ELF-1 (cell line): Measurements from ENCODE around the gene USP36.
"Not testable (repeated sequence)": the region's sequence is repeated elsewhere in the genome, so short reads cannot be mapped to it uniquely, and the experiment has no call there.

Experiments used
- DNase-seq: peaks from one replicate; pipeline ENCODE4 v3.0.0-alpha.2; 2016; ENCODE audit warnings: low read depth, low spot score

USP36 gene

GRCh38 chr17:78872486-78872885 is 31.9 kb upstream of the USP36 start:
- DNase-seq: no peak

- no peak for DNase-seq
Observed at GRCh38 chr17:78870621-78871020, 30.0 kb upstream of the USP36 start.

- DNase-seq: no peak
Observed at GRCh38 chr17:78868391-78868790, 27.8 kb upstream of the USP36 start.

GRCh38 chr17:78867046-78867445 is 26.4 kb upstream of the USP36 start:
- DNase-seq: not testable (repeated sequence)

GRCh38 chr17:78865682-78866390 is 25.2 kb upstream of the USP36 start:
- DNase-seq: peak; percentile 89

- DNase-seq: no peak
Observed at GRCh38 chr17:78864117-78864516, 23.5 kb upstream of the USP36 start.

GRCh38 chr17:78862073-78863023 is 21.7 kb upstream of the USP36 start:
- peak; percentile 39 for DNase-seq

GRCh38 chr17:78861229-78861628 is 20.6 kb upstream of the USP36 start:
- DNase-seq: no peak

GRCh38 chr17:78859051-78859450 is 18.4 kb upstream of the USP36 start:
- DNase-seq: no peak

- DNase-seq: peak; percentile 13
Observed at GRCh38 chr17:78857266-78857665, 16.7 kb upstream of the USP36 start.

GRCh38 chr17:78855561-78856165 is 15.0 kb upstream of the USP36 start:
- no peak for DNase-seq

- DNase-seq: no peak
Observed at GRCh38 chr17:78854508-78854907, 13.9 kb upstream of the USP36 start.

GRCh38 chr17:78853926-78854394 is 13.3 kb upstream of the USP36 start:
- no peak for DNase-seq

GRCh38 chr17:78852709-78853121 is 12.1 kb upstream of the USP36 start:
- peak; percentile 31 for DNase-seq

- no peak for DNase-seq
Observed at GRCh38 chr17:78849026-78849425, 8.4 kb upstream of the USP36 start.

- no peak for DNase-seq
Observed at GRCh38 chr17:78847052-78847451, 6.4 kb upstream of the USP36 start.

GRCh38 chr17:78844301-78845005 is 3.8 kb upstream of the USP36 start:
- no peak for DNase-seq

GRCh38 chr17:78842881-78843565 is 2.4 kb upstream of the USP36 start:
- DNase-seq: peak; percentile 70

GRCh38 chr17:78840530-78840779 is 159 bp downstream of the USP36 start:
- no peak for DNase-seq

- peak; percentile 53 for DNase-seq
Observed at GRCh38 chr17:78839762-78840529, 668 bp downstream of the USP36 start.
